Epithelial cell of prostate (primary cell): ENCODE results near the gene POM121L2.

ENCODE experiments used
- DNase-seq: peaks from one replicate; pipeline ENCODE4 v3.0.0-alpha.2; 2011; ENCODE audit warnings: low read depth, low spot score
- H3K27ac ChIP-seq: fragments of 450-650 bp; 2 replicates; pipeline ENCODE4 v1.5.1; 2017; ENCODE audit warnings: mild to moderate bottlenecking

Gene POM121L2

DNA sequence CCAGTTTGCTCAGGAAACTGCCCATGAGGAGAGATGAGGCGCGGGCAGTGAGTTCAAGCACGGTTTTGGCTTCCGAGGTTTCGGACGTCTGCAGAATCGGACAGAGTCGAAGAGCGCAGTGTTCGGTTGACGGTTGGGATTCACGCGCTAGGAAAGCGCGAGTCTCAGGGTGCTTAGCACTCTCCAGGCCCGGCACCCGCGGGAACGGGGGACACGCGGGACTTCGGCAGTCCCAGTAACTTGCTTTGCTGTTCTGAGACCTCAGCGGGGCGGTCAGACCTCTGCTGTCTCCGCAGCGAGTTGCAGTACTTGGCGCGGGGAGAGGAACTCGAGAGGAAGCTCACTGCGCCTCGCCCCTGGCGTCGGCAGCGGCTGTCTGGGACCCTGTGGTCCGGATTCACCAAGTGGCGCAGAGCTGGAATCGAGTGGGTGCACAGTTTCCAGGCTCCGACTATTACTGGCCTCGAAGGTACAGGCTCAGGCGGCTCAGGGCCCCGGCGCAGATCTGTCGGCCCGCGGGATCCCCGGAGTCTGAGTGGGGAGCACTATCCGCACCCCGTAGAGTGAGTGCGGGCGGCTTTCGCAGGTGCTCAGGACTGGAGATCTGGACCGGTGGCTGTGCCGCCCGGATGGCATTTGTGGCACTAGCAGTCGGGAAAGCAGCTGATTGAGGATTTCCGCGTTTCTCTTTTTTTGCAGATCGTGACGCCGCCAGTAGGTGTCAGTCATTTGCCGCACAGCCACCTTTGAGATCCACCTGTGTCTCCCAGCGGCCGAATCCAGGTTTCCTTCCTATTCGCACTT is at the start of gene POM121L2:
Gene POM121L2 (minus strand): TSS at position 128 of the 804 bp plus-strand sequence. CDS start 103 bp downstream, at position 25.
- DNase-seq, result no peak
- no peak within 1 kb of the TSS for H3K27ac ChIP-seq

DNA sequence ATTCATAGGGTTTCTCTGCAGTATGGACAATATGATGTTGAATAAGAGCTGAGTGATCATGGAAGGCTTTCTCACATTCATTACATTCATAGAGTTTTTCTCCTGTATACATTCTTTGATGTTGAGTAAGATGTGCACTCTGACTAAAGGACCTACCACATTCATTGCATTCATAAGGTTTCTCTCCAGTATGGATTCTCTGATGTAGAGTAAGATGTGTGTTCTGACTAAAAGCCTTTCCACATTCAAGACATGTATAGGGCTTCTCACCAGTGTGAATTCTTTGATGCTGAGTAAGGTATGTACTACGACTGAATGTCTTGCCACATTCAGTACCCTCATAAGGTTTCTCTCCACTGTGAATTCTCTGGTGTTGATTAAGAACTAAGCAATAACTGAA is 47.2 kb upstream of the POM121L2 start:
- DNase-seq, result no peak

DNA sequence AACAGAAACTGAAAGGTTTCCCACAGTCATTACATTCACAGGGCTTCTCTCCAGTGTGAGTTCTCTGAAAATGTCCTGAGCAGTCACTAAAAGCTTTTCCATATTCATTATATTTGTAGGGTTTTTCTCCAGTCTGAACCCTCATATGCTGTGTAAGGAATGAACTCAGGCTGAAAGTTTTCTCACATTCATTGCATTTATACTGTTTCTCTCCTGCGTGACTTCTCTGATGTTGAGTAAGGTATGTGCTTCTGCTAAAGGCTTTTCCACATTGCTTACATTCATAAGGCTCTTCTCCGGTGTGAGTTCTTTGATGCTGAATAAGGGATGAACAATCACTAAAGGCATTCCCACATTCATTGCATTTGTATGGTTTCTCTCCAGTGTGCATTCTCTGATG is 46.7 kb upstream of the POM121L2 start:
- no peak for DNase-seq

More for the DNA sequence above, 47.2 kb upstream of the POM121L2 start:
- H3K27ac ChIP-seq, result no peak overlapping the region

DNA sequence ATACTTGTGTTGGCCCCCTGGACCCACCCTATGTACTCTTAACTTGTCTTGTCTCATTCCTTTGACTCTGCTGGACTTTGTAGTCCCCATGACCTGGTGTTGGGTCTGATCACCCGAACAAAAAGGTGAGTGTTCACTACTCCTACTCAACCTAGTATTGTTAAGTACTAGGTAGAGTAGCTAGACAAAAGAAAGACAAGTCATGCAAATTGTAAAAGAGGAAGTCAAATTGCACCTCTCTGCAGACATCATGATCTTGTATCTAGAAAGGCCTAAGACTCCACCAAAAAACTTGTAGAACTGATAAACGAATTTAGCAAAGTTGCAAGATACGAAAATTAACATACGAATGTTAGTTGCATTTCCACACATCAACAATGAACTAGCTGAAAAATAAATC is 40.8 kb upstream of the POM121L2 start:
- H3K27ac ChIP-seq, result no peak overlapping the region
- no peak for DNase-seq

More for the DNA sequence above, 46.7 kb upstream of the POM121L2 start:
- H3K27ac ChIP-seq, result no peak overlapping the region

DNA sequence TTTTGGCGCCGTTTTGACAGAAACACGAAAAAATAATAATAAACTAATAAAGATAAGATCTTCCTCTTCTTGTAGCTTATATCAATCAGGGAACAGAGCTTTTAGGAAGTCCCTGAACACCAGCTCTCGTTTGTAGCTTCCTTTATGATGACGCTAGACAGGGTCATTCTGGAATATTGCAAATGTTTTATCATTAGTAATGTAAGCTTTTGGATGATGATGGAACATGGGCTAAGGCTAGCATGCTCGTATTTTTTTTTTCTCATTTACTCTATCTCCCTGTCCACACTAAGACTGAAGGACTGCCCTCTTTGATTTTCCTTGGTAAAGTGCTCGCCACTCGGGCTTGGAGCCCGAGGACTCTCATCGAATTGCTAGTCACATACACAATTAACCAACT is 22.1 kb upstream of the POM121L2 start:
- DNase-seq, result no peak
- H3K27ac ChIP-seq, result no peak overlapping the region

DNA sequence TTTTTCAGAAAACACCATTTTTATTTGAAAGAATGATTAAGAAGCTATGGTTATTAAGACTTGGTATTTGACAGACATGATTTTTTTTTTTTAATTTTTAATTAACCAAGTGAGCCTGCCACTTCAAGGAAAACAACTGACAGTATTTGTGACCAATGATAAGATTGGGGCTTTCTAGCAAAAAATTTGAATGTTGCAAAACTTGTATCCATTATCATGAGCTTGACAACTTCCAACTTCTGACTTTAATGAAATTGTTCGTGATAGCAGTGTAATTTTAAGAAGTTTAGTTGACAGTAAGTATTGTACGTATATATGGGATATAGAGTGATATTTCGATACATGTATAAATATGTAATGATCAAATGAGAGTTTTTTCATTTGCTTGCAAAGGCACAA is 21.6 kb upstream of the POM121L2 start:
- no peak overlapping the region for H3K27ac ChIP-seq
- no peak for DNase-seq

DNA sequence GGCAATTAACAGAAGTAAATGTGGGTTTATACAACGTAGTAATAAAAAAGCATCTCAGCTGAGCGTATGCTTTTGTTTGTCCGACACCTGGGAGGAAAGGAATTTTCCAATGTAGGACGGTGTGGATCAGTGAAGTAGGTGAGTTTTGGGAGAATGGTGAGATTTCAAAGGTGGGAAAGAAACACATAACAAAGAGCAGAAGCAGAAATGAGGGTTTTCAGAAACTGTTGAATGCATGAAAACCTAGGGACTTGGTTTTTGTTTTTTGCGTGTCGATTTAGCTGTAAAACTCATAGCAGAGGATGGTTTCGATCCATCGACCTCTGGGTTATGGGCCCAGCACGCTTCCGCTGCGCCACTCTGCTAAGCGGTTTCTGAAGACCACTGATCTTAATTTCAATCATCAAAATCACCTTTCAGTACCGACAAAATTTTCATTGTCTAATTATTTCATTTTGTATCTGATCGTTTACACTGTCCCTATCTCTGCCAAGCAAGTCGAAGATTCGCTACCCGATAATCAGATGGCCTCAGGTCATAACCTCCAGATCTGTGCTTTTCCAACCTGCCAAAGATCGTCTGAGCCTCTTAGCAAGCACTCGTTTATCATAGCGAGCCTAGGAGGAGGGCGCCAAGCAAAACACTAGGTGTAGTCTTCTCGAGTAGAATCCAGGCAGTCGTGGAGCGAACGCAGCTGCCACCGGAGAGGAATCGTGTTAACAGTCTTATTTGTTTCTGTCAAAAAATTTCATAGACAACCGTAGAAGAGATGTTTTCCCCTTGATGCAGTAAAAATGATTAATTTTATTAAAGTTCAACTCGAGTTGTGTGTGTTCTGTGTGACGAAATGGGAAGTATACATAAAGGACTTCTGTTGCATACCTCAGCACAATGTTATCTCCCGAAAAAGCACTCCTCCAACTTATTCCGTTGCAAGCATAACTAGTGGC is 20.9 kb upstream of the POM121L2 start:
- no peak overlapping the region for H3K27ac ChIP-seq
- no peak for DNase-seq

DNA sequence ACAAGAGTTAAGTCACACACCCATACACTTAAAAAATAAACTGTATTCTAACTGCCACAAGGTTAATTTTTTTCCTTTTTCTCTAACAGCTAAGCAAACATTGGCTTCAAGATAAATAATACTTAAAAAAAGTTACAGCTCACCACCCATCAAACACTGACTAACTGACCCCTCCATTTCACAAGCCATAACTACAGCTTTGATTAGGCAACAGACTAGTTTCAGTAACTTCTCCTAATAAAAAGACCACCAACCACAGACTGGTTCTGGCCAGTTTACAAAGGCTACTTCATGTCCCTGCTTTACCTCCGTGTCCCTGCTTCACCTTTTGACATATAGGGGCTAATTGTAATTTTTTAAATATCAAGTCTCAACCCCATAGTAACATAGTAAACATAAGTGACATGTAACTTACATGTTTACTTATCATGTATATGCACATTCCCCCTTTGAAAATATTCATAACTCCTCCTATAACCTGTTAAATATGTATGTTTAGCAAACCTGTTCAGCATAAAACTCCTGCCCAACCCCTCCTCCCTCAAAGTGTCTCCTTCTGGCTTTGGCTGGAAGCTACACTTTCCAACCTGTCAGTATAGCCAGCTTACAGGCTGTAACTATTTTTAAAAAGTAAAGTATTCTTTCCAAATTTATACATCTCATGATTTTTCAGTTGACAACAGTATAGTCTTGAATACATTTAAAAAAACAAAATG is 15.1 kb upstream of the POM121L2 start:
- no peak overlapping the region for H3K27ac ChIP-seq
- DNase-seq, result no peak

DNA sequence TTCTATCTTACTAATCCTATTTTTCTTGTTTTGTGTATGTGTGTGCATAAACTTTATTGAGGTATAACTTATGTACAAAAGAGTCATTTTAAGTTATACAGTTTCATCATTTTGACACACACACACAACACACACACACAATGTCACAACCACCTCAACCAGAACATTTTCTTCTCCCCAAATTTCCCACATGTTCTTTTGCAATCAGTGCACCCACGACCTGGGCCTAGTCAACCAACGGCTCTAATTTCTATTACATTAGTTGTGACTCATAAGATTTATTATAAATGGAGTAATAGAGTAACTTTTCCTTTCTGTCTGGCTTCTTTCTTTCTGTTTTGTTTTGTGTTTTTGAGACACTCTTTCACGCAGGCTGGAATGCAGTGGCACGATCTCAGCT is 9.8 kb upstream of the POM121L2 start:
- no peak overlapping the region for H3K27ac ChIP-seq
- DNase-seq, result no peak

DNA sequence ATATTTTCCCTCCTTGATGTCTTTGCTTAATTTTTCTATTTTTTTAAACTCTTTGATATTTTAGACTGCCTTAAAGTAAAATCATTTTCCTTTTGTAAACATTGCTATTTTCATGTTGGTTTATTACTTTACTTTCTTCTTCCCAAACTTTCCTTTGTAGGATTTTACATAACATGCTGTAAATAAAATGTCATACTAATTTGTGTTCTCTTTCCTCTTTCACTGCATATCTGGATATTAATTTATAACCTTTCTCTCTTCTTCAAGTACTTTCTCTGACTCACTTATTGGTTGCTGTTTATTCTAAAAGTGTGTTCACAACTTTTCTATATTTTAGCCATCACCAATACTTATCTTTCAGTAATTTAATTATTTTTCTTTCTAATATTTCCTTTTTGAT is 9.3 kb upstream of the POM121L2 start:
- no peak overlapping the region for H3K27ac ChIP-seq
- no peak for DNase-seq

DNA sequence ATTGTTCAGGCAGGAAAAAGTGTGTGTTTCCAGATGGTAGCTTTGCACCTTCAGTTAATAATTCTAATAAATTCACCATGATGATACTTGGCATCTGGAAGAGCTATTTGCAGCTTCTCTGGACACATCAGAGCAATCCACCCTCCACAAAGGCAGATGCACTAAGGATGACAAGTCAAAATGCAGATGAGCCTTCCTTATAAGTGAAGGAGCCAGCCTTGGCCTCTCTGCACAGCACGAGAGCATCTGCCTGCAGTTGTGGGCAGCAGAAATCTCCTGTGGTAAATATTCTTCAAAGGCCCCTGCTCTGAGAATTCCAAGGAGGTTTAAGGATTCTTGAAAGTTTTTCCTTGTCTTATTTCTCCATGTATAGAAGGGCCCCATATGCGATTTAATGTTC is 6.9 kb upstream of the POM121L2 start:
- DNase-seq, result no peak
- no peak overlapping the region for H3K27ac ChIP-seq

DNA sequence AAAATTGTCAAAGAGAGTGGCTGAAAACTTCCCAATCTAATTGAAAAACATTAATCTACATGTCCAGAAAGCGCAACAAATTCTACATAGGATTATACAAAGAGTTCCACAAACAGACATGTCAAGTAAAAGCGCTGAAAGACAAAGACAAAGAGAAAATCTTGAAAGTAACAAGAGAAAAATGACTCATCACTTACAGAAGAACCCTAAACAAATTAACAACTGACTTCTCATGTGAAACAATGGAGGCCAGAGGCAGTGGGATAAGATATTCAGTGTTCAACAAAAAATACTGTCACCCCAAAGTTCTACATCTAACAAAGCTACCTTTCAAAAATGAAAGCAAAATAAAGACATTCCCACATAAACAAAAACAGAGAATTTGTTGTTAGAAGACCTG is 2.0 kb upstream of the POM121L2 start:
- H3K27ac ChIP-seq, result no peak overlapping the region
- DNase-seq, result no peak

DNA sequence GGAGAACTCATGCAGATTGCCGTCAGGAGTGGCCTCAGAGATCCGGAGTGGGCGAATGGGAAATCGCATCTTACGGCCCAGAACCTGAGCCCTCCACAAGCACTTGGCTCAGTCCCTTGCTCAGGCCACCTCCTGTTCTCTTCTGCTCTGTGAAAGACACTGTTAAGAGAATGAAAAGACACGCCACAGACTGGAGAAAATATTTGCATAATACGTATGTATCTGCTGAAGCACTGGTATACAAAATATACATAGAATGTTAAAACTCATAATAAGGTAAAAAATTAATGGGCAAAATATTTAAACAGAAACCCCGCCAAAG is 838 bp upstream of the POM121L2 start:
- no peak overlapping the region for H3K27ac ChIP-seq
- DNase-seq, result no peak

DNA sequence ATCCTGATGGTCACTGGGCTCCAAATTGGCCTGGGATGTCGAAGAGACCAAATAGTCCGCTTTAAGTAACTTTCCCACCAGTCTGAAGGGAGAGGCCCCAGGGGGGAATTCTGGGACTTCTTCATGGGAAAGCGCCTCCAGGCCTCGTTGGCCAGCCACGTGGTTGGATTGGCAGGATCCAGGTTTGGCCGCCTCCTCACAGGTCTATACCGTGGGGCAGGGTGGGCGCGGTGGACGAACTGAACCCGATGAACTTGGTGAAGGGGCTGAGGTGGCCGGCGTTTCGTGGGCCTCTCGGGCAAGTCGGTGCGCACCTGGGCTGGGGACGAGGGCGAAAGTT is 297 bp downstream of the POM121L2 start:
- no peak overlapping the region for H3K27ac ChIP-seq

DNA sequence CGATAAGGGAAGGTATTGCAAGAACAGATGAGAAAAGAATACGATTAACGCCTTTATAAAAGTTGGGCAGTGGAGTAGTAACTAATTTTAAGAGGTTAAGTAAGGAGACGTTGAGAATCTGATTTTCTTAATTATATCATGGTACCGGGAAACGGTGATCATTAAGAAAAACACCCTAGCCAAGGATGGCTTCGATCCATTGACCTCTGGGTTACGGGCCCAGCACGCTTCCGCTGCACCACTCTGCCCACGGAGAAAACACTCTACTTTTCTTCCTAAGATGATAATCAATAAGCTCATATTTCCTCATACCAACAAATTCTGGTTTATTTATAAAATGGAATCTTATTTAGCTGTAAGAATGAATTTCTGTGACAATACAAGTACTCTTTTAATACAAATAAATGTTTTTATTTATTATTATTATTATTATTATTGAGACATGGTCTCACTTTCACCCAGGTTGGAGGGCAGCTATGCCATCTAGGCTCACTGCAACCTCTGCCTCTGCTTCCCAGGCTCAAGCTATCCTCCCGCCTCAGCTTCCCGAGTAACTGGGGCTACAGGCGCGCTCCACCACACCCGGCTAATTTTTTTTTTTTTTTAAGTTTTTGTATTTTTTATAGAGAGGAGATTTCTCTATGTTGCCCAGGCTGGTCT is 8.3 kb downstream of the POM121L2 start:
- no peak for DNase-seq
- no peak overlapping the region for H3K27ac ChIP-seq

More for the DNA sequence above, 297 bp downstream of the POM121L2 start:
- no peak for DNase-seq

DNA sequence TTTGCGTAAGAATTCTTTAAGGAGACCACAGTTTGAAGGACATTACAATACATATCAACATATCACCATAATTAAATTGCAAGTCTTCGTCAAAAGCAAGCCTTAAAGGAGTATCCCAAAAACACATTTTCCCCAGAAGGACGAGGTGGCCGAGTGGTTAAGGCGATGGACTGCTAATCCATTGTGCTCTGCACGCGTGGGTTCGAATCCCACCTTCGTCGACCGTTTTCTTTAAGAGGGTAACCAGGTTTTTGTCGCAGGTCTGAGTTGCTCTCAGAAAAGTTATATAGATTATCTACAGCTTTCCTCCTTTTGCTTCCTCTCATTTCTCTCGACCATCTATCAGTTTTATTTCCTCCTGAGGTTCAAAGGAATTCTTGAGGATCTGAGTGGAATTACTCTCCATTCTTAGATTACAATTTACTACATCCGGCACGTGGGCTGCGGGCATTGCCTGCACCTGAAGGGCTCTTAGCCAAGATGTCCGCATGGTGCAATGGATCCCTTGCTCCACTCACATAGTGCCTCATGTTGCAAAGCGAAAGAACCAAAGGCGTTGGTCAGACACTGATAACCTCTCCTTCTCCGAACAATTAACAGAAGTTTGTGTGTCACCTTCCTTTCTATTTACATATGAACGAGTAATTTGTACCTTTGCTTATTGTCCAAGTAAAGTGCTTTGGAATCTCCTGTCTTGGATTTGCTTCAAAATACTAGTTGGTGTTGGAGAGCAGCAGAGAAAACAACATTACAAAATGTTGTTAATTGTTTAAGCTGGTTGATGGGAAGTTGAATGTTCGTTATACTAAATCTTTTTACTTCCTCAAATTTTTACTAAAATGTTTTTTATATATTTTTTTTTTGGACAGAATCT is 14.0 kb downstream of the POM121L2 start:
- H3K27ac ChIP-seq, result no peak overlapping the region
- no peak for DNase-seq

DNA sequence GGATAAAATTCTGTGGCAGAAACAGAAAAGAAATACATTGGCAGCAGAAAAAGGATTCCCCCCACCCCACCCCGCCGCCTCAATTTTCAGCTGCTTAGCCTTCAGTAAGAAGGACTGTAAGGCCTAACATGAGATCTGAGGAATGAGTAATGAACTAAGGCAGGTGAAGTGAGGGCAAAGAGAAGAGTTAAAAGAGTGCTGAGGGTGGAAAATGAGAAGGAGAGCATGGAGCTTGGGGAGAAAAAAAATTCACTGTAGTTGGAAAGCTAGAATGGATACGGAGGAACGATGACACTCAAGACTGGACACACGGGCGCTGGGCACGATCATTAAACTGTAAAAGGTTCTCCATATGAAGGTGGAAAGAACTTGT is 14.6 kb downstream of the POM121L2 start:
- no peak overlapping the region for H3K27ac ChIP-seq
- no peak for DNase-seq

DNA sequence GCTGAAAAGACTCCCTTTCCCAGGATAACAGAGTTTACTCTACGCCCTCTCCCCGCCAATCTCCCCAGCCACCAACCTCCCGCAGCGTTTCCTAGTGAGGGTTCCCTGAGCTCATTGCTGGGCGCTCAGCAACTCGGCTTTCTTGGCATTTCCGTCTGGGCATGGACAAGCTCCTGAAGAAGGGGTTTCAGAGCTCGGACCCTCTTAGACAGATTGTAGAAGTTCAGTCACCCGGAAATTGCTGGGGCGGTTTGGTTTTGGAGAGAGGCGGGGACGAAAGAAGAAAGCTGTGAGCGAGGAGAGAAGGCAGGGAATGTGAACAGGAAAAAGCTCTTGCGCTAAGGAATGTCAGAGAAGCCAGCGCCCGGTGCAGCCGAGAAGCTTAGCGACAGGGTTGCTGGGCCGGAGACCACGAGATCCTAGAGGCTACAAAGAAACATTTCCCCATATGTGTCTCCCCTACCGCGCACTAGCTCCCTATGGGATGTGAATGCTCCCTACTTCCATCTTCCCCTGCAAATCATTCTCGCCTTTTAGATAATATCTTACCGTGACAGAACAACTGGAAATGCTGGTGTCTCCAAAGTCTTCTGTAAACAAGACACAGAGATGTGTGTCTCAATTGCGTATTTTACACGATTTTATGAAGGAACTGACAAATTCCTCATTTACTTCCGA is 15.8 kb downstream of the POM121L2 start:
- no peak for DNase-seq

More for the DNA sequence above, 15.8 kb downstream of the POM121L2 start:
- H3K27ac ChIP-seq, result no peak overlapping the region
